ENCODE results near the gene EFCC1.

Gene EFCC1

GRCh38 chr3:129001101-129001805, at the start of gene EFCC1:
Gene EFCC1 (plus strand): TSS chr3:129001304. CDS start chr3:129001629, 325 bp downstream.
- no peak for DNase-seq (ENCODE audit: extremely low read depth, low read depth)
- peak within 1 kb of the TSS; percentile 39 for H3K4me3 ChIP-seq (replicated peaks; ENCODE audit: low read depth, low read length)
- TF ChIP-seq CTCF (IDR thresholded peaks at IDR 0.05; ENCODE audit: low read depth, low read length, missing control alignments), result no peak

DNA sequence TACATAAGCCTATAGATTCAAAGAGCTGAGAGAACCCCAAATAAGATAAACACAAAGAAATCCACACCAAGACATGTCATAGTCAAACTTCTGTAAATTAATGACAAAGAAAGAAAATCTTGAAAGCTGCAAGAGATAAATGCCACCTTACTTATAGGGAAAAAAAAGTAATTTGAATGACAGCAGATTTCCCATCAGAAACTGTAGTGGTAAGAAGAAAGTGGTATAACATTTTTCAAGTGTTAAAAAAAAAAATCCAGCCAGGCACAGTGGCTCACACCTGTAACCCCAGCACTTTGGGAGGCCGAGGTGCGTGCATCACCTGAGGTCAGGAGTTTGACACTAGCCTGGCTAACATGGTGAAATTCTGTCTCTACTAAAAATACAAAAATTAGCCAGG, 44.7 kb upstream of the EFCC1 start:
- DNase-seq (ENCODE audit: extremely low read depth, low read depth), result no peak
- TF ChIP-seq CTCF (IDR thresholded peaks at IDR 0.05; ENCODE audit: low read depth, low read length, missing control alignments), result no peak
- H3K4me3 ChIP-seq (replicated peaks; ENCODE audit: low read depth, low read length), result no peak overlapping the region

DNA sequence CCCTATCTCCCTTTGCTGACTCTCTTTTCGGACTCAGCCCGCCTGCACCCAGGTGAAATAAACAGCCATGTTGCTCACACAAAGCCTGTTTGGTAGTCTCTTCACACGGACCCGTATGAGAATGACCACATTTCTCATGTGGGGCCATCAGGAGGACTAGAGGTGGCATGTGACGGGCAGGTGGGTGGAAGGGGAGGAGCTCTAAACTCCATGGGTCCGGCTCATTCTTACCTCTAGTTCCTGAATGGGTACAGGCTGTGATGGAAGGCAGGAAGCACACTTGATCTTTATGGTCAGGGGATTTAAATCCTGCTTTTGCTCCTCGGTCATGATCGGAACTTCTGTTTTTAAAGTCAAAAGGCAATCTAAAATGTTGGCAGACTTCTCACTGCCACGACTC, 35.8 kb upstream of the EFCC1 start:
- no peak overlapping the region for H3K4me3 ChIP-seq (replicated peaks; ENCODE audit: low read depth, low read length)
- DNase-seq (ENCODE audit: extremely low read depth, low read depth), result no peak
- no peak for TF ChIP-seq CTCF (IDR thresholded peaks at IDR 0.05; ENCODE audit: low read depth, low read length, missing control alignments)

- no peak overlapping the region for H3K4me3 ChIP-seq (replicated peaks; ENCODE audit: low read depth, low read length)
- no peak for DNase-seq (ENCODE audit: extremely low read depth, low read depth)
- no peak for TF ChIP-seq CTCF (IDR thresholded peaks at IDR 0.05; ENCODE audit: low read depth, low read length, missing control alignments)
These were observed 35.3 kb upstream of the EFCC1 start for GRCh38 chr3:128965818-128966217.

- H3K4me3 ChIP-seq (replicated peaks; ENCODE audit: low read depth, low read length), result no peak overlapping the region
- TF ChIP-seq CTCF (IDR thresholded peaks at IDR 0.05; ENCODE audit: low read depth, low read length, missing control alignments), result no peak
- DNase-seq (ENCODE audit: extremely low read depth, low read depth), result no peak
These were observed 33.3 kb upstream of the EFCC1 start for GRCh38 chr3:128967748-128968355.

GRCh38 chr3:128969993-128970739, 30.9 kb upstream of the EFCC1 start:
- DNase-seq (ENCODE audit: extremely low read depth, low read depth), result no peak
- TF ChIP-seq CTCF (IDR thresholded peaks at IDR 0.05; ENCODE audit: low read depth, low read length, missing control alignments), result peak; percentile 95
- no peak overlapping the region for H3K4me3 ChIP-seq (replicated peaks; ENCODE audit: low read depth, low read length)

Measured in HFF-Myc (cell line).